CD14-positive monocyte (primary cell): Measurements from ENCODE around the gene TATDN3. TPM values are rescaled to one million over a fixed set of nuclear protein-coding genes. Genes with fewer than 3 reads are reported as not detected.

Source experiments
- DNase-seq, 3 donors: peaks; one replicate each; pipeline ENCODE4 v3.0.0-alpha.2; 2011 to 2022
- H2AFZ ChIP-seq: 2 replicates; pipeline ENCODE4 v1.6.0; 2012; ENCODE audit warnings: mild to moderate bottlenecking, low read depth, low read length, inconsistent platforms; ENCODE audit not compliant: insufficient read depth, poor library complexity, severe bottlenecking
- H3K27ac ChIP-seq, 2 donors: 1 replicate in 1 of 2; 2 replicates in 1 of 2; pipeline ENCODE4 v1.5.1; 2012 to 2013; ENCODE audit warnings: low read length in 2 of 2, control low read depth in 1 of 2, inconsistent platforms in 1 of 2, low read depth in 1 of 2, mild to moderate bottlenecking in 1 of 2
- H3K27me3 ChIP-seq, 2 donors: one replicate each; pipeline versions ENCODE4 v1.6.0 to v1.6.1; 2011 to 2013; ENCODE audit warnings: low read length in 2 of 2; ENCODE audit not compliant: control insufficient read depth in 2 of 2, insufficient read depth in 2 of 2
- H3K36me3 ChIP-seq, 2 donors: replicated peaks in 1 of 2; 1 replicate in 1 of 2; 2 replicates in 1 of 2; pipeline versions ENCODE4 v1.5.1 to v1.6.1; 2012 to 2013; ENCODE audit warnings: low read length in 2 of 2, control low read depth in 1 of 2, inconsistent platforms in 1 of 2, mild to moderate bottlenecking in 1 of 2; ENCODE audit not compliant: insufficient read depth in 2 of 2, control insufficient read depth in 1 of 2
- H3K4me1 ChIP-seq, 2 donors: 1 replicate in 1 of 2; 2 replicates in 1 of 2; pipeline versions ENCODE4 v1.5.1 to v1.6.1; 2012 to 2013; ENCODE audit warnings: low read length in 2 of 2, control low read depth in 1 of 2, inconsistent platforms in 1 of 2, mild to moderate bottlenecking in 1 of 2, moderate library complexity in 1 of 2; ENCODE audit not compliant: insufficient read depth in 2 of 2, control insufficient read depth in 1 of 2
- H3K4me2 ChIP-seq: replicated peaks from 2 replicates; pipeline ENCODE3; 2012; ENCODE audit warnings: low read length, moderate library complexity, mild to moderate bottlenecking; ENCODE audit not compliant: poor library complexity, severe bottlenecking; ENCODE audit errors: extremely low read depth
- H3K4me3 ChIP-seq, 3 experiments: fragments of 200-600 bp in 1 of 3; sonication (generic) in 1 of 3; replicated peaks in 1 of 3; 1 replicate in 2 of 3; 2 replicates in 1 of 3; pipeline ENCODE4 v1.5.1; 2011 to 2013; ENCODE audit warnings: low read length in 3 of 3, mild to moderate bottlenecking in 3 of 3, control low read depth in 2 of 3, low read depth in 2 of 3, inconsistent platforms in 1 of 3, moderate library complexity in 1 of 3
- H3K79me2 ChIP-seq: 2 replicates; pipeline ENCODE4 v1.6.0; 2012; ENCODE audit warnings: mild to moderate bottlenecking, control low read depth, inconsistent platforms, low read length, moderate library complexity; ENCODE audit not compliant: insufficient read depth
- H3K9ac ChIP-seq: 2 replicates; pipeline ENCODE4 v1.6.0; 2017; ENCODE audit warnings: low read length, mild to moderate bottlenecking; ENCODE audit not compliant: insufficient read depth, poor library complexity, severe bottlenecking
- H3K9me3 ChIP-seq, 2 donors: replicated peaks in 1 of 2; 1 replicate in 1 of 2; 2 replicates in 1 of 2; pipeline versions ENCODE4 v1.5.1 to v1.6.1; 2012 to 2013; ENCODE audit warnings: low read length in 2 of 2, control low read depth in 1 of 2; ENCODE audit not compliant: control insufficient read depth in 1 of 2, insufficient read depth in 1 of 2
- H4K20me1 ChIP-seq: 2 replicates; pipeline ENCODE4 v1.6.0; 2012; ENCODE audit warnings: mild to moderate bottlenecking, low read length, control low read depth, moderate library complexity; ENCODE audit not compliant: insufficient read depth
- H3K27ac Mint-ChIP-seq, 7 donors: one replicate each; pipeline ENCODE4 v1.8.0; 2020; ENCODE audit warnings: mild to moderate bottlenecking in 7 of 7, mixed read lengths in 7 of 7, moderate library complexity in 6 of 7, inconsistent platforms in 2 of 7
- H3K27me3 Mint-ChIP-seq, 3 donors: one replicate each; pipeline ENCODE4 v1.8.0; 2021 to 2022; ENCODE audit warnings: low read depth in 3 of 3, mild to moderate bottlenecking in 3 of 3, mixed read lengths in 3 of 3, moderate library complexity in 3 of 3, inconsistent platforms in 1 of 3
- H3K36me3 Mint-ChIP-seq, 2 donors: one replicate each; pipeline ENCODE4 v1.8.0; 2020; ENCODE audit warnings: mixed read lengths in 2 of 2, inconsistent platforms in 1 of 2, mild to moderate bottlenecking in 1 of 2
- H3K4me1 Mint-ChIP-seq: one replicate; pipeline ENCODE4 v1.8.0; 2020; ENCODE audit warnings: mild to moderate bottlenecking, mixed read lengths
- H3K4me3 Mint-ChIP-seq, 2 donors: one replicate each; pipeline ENCODE4 v1.8.0; 2020; ENCODE audit warnings: mild to moderate bottlenecking in 2 of 2, mixed read lengths in 2 of 2, moderate library complexity in 1 of 2
- H3K9me3 Mint-ChIP-seq, 7 donors: one replicate each; pipeline ENCODE4 v1.8.0; 2020 to 2022; ENCODE audit warnings: mixed read lengths in 7 of 7, mild to moderate bottlenecking in 6 of 7, moderate library complexity in 6 of 7, inconsistent platforms in 2 of 7
- CTCF ChIP-seq: fragments of 200-600 bp; IDR thresholded peaks from one replicate; pipeline ENCODE4 v1.8.0; 2022; ENCODE audit warnings: antibody characterized with exemption, mild to moderate bottlenecking
- WGBS: methylation state at CpG from one replicate; pipeline ENCODE4 v1.1.5; 2013; ENCODE audit warnings: missing lambda C conversion rate; ENCODE audit not compliant: insufficient coverage; 5-methylcytosine and 5-hydroxymethylcytosine counted together
- intact Hi-C, 2 donors: fragments of 100-400 bp; cut with micrococcal nuclease; formaldehyde crosslinking; loops; one replicate each; pipeline versions ENCODE4 v1.15.0 to v1.15.1; 2023
- polyA plus RNA-seq, 3 donors: library from polyadenylated mRNA; depleted of rRNA in 1 of 3; unstranded in 2 of 3; stranded (reverse) in 1 of 3; fragments of 300-500 nt in 2 of 3; fragments of >200 nt in 1 of 3; fragmentation: Illumina TruSeq in 2 of 3; gene quantifications; 1 replicate in 2 of 3; 2 replicates in 1 of 3; pipeline ENCODE4 v1.2.3, GENCODE V29; 2012 to 2021

TATDN3 gene
- polyA plus RNA-seq, 3 donors: 12.1 to 34.3 (median 31.4) TPM

- no peak for DNase-seq
- Histone ChIP-seq H3K4me1 (no peaks in the 10 kb centered on the region), H2AFZ (no peak within 1 kb of the TSS), H4K20me1 (no peaks in the 10 kb centered on the region), H3K36me3 (no peaks in the 10 kb centered on the region), H3K27ac (no peak within 1 kb of the TSS), H3K79me2 (no peaks in the 10 kb centered on the region), H3K27me3 (no peaks in the 10 kb centered on the region), H3K9me3 (peaks cover 4 to 9% of the 10 kb centered on the region in 2 donors), H3K4me2 (no peak within 1 kb of the TSS), H3K9ac (no peak within 1 kb of the TSS), H3K4me3 (no peak within 1 kb of the TSS)
- Mint-ChIP-seq H3K27me3 (peaks cover 0 to 3% (median 0%) of the 10 kb centered on the region in 3 donors), H3K27ac (no peak within 1 kb of the TSS), H3K9me3 (peaks cover 0 to 8% (median 3%) of the 10 kb centered on the region in 7 donors), H3K36me3 (peaks cover 0 to 5% of the 10 kb centered on the region in 2 donors), H3K4me3 (no peak within 1 kb of the TSS), H3K4me1 (no peaks in the 10 kb centered on the region)
- intact Hi-C loops: no loop called here
- TF ChIP-seq CTCF: no peak
- 100% methylated on average over 3 of the region's 4 CpGs for WGBS
These were observed 55.9 kb downstream of the TATDN3 start, which contains the start of gene SPATA45 for GRCh38 chr1:212847549-212847948. SPATA45 (minus strand) TSS chr1:212847649; CDS start chr1:212836149, 11,500 bp downstream.

GRCh38 chr1:212852105-212852688 is 60.5 kb downstream of the TATDN3 start:
- Mint-ChIP-seq H3K27ac (no peak overlapping the region), H3K4me3 (no peak overlapping the region), H3K4me1 (peaks cover 9% of the 10 kb centered on the region), H3K36me3 (peaks cover 4 to 13% of the 10 kb centered on the region in 2 donors), H3K27me3 (peaks cover 0 to 2% (median 0%) of the 10 kb centered on the region in 3 donors), H3K9me3 (peaks cover 0 to 9% (median 2%) of the 10 kb centered on the region in 7 donors)
- no peaks in the 10 kb centered on the region for H3K27me3 ChIP-seq
- no peak overlapping the region for H3K9ac ChIP-seq
- H3K9me3 ChIP-seq: no peaks in the 10 kb centered on the region
- H2AFZ ChIP-seq: no peak overlapping the region
- TF ChIP-seq CTCF: no peak
- H3K27ac ChIP-seq: no peak overlapping the region
- H3K4me2 ChIP-seq: no peak overlapping the region
- no peak overlapping the region for H3K4me3 ChIP-seq
- WGBS: 100% methylated on average over 1 of the region's 5 CpGs
- intact Hi-C loops: loop anchor here in 1 of 2 donors (10.0 kb wide), 2 partner anchors 57 to 163 kb away; partner anchors contain the start of genes ANGEL2, NSL1 and TATDN3
- no peaks in the 10 kb centered on the region for H4K20me1 ChIP-seq
- H3K79me2 ChIP-seq: no peaks in the 10 kb centered on the region
- H3K36me3 ChIP-seq: no peaks in the 10 kb centered on the region
- peaks cover 5 to 7% of the 10 kb centered on the region in 2 donors for H3K4me1 ChIP-seq
- DNase-seq: no peak
